IMR-90 (cell line): ENCODE results near the gene ITM2C. TPM values are rescaled to one million over a fixed set of nuclear protein-coding genes. Genes with fewer than 3 reads are reported as not detected.

ENCODE experiments used
- ATAC-seq: fragments of 200-7000 bp; cut with Tn5 transposase; 2 replicates; pipeline ENCODE4 v1.9.1; 2020; ENCODE audit warnings: low read depth, mild to moderate bottlenecking, moderate library complexity
- BruUV-seq: library from RNA; stranded (reverse); fragments of 400-500 nt; replicated peaks from 2 replicates; lab custom pipeline; 2021; lab: Mats Ljungman, UMichigan
- CTCF ChIA-PET: fragments of 300-600 bp; formaldehyde crosslinking; extraction: SDS; loops from one replicate; lab custom pipeline; 2021; ENCODE audit warnings: antibody characterized with exemption; lab: Yijun Ruan, JAX
- POLR2A ChIA-PET: fragments of 300-600 bp; sonication (Branson Sonifier 250); formaldehyde crosslinking; loops from one replicate; lab custom pipeline; 2022; ENCODE audit warnings: antibody characterized with exemption; ENCODE audit not compliant: unreplicated experiment; lab: Charles Lee
- DNase-seq: peaks from one replicate; pipeline ENCODE4 v3.0.0; 2013
- H2AFZ ChIP-seq: replicated peaks from 2 replicates; pipeline ENCODE3; 2013; ENCODE audit warnings: low read length, mild to moderate bottlenecking; ENCODE audit not compliant: poor library complexity
- H2AK5ac ChIP-seq: 2 replicates; pipeline ENCODE4 v1.6.1; 2013; ENCODE audit warnings: low read depth, low read length, inconsistent platforms
- H2AK9ac ChIP-seq: replicated peaks from 2 replicates; pipeline ENCODE3; 2013; ENCODE audit warnings: mild to moderate bottlenecking, low read depth, low read length, moderate library complexity; ENCODE audit not compliant: poor library complexity
- H2BK120ac ChIP-seq: 2 replicates; pipeline ENCODE4 v1.6.1; 2013; ENCODE audit warnings: low read depth, low read length, inconsistent platforms
- H2BK15ac ChIP-seq: 3 replicates; pipeline ENCODE4 v1.6.1; 2013; ENCODE audit warnings: low read depth, low read length, inconsistent platforms
- H2BK20ac ChIP-seq: 2 replicates; pipeline ENCODE4 v1.6.1; 2013; ENCODE audit warnings: low read depth, mild to moderate bottlenecking, inconsistent platforms, low read length, moderate library complexity
- H2BK5ac ChIP-seq: 2 replicates; pipeline ENCODE4 v1.6.1; 2013; ENCODE audit warnings: mild to moderate bottlenecking, low read depth, low read length, inconsistent platforms; ENCODE audit not compliant: poor library complexity, severe bottlenecking
- H3K14ac ChIP-seq: replicated peaks from 2 replicates; pipeline ENCODE4 v1.6.1; 2013; ENCODE audit warnings: low read depth, low read length, inconsistent platforms
- H3K18ac ChIP-seq: 2 replicates; pipeline ENCODE4 v1.6.1; 2013; ENCODE audit warnings: low read depth, low read length, control low read depth
- H3K23ac ChIP-seq: 2 replicates; pipeline ENCODE4 v1.6.1; 2013; ENCODE audit warnings: low read depth, low read length, inconsistent platforms
- H3K27ac ChIP-seq: 2 replicates; pipeline ENCODE4 v1.5.1; 2013; ENCODE audit warnings: mild to moderate bottlenecking, control low read depth, low read length; ENCODE audit not compliant: insufficient read depth
- H3K27me3 ChIP-seq: 2 replicates; pipeline ENCODE4 v1.6.1; 2013; ENCODE audit warnings: low read length; ENCODE audit not compliant: control insufficient read depth, insufficient read depth
- H3K36me3 ChIP-seq: 2 replicates; pipeline ENCODE4 v1.6.1; 2013; ENCODE audit warnings: low read length, mixed read lengths; ENCODE audit not compliant: control insufficient read depth, insufficient read depth
- H3K4ac ChIP-seq: 2 replicates; pipeline ENCODE4 v1.6.1; 2013; ENCODE audit warnings: low read depth, low read length, inconsistent platforms
- H3K4me1 ChIP-seq: 2 replicates; pipeline ENCODE4 v1.6.1; 2013; ENCODE audit warnings: low read length, mixed read lengths; ENCODE audit not compliant: control insufficient read depth, insufficient read depth
- H3K4me2 ChIP-seq: 2 replicates; pipeline ENCODE4 v1.6.1; 2013; ENCODE audit warnings: low read depth, mild to moderate bottlenecking, control low read depth, low read length, moderate library complexity
- H3K4me3 ChIP-seq: 2 replicates; pipeline ENCODE4 v1.5.1; 2013; ENCODE audit warnings: low read depth, mild to moderate bottlenecking, control low read depth, low read length, moderate library complexity; ENCODE audit not compliant: insufficient read depth
- H3K56ac ChIP-seq: 2 replicates; pipeline ENCODE4 v1.6.1; 2013; ENCODE audit warnings: low read length, inconsistent platforms; ENCODE audit not compliant: insufficient read depth; ENCODE audit errors: extremely low read depth
- H3K79me1 ChIP-seq, 2 experiments: 2 replicates each; pipeline ENCODE4 v1.6.1; 2013; ENCODE audit warnings: low read length in 2 of 2, inconsistent platforms in 1 of 2, low read depth in 1 of 2
- H3K9ac ChIP-seq: 2 replicates; pipeline ENCODE4 v1.6.1; 2013; ENCODE audit warnings: low read depth, low read length, control low read depth
- H3K9me1 ChIP-seq: 2 replicates; pipeline ENCODE4 v1.6.1; 2013; ENCODE audit warnings: low read length, inconsistent platforms; ENCODE audit not compliant: insufficient read depth
- H3K9me3 ChIP-seq: 2 replicates; pipeline ENCODE4 v1.6.1; 2013; ENCODE audit warnings: low read length; ENCODE audit not compliant: control insufficient read depth, insufficient read depth
- H4K20me1 ChIP-seq: 2 replicates; pipeline ENCODE4 v1.6.1; 2013; ENCODE audit warnings: low read length, inconsistent platforms; ENCODE audit not compliant: insufficient read depth
- H4K5ac ChIP-seq: 2 replicates; pipeline ENCODE4 v1.6.1; 2013; ENCODE audit warnings: mild to moderate bottlenecking, low read depth, low read length, control low read depth
- H4K8ac ChIP-seq, 2 experiments: 2 replicates each; pipeline ENCODE4 v1.6.1; 2013; ENCODE audit warnings: low read depth in 2 of 2, low read length in 2 of 2, control low read depth in 1 of 2, inconsistent platforms in 1 of 2
- H4K91ac ChIP-seq: 2 replicates; pipeline ENCODE4 v1.6.1; 2013; ENCODE audit warnings: low read depth, low read length, inconsistent platforms; ENCODE audit not compliant: insufficient read depth
- BHLHE40 ChIP-seq: fragments of 150-350 bp; IDR thresholded peaks from 2 replicates; pipeline ENCODE4 v1.6.1; 2016; ENCODE audit warnings: mild to moderate bottlenecking, low read depth, low read length
- CEBPB ChIP-seq: IDR thresholded peaks from 2 replicates; pipeline ENCODE4 v1.6.1; 2012; ENCODE audit warnings: low read depth, low read length, improper control_type of control experiment
- CHD1 ChIP-seq: IDR thresholded peaks from 2 replicates; pipeline ENCODE4 v1.6.1; 2012; ENCODE audit warnings: low read depth, low read length, improper control_type of control experiment
- CTCF ChIP-seq: conservative IDR thresholded peaks from 2 replicates; pipeline ENCODE4 v1.5.1; 2012; ENCODE audit warnings: mild to moderate bottlenecking, low read depth, low read length, improper control_type of control experiment
- FOS ChIP-seq: fragments of 150-350 bp; IDR thresholded peaks from 2 replicates; pipeline ENCODE4 v1.6.1; 2016; ENCODE audit warnings: low read depth, low read length
- MAZ ChIP-seq: IDR thresholded peaks from 2 replicates; pipeline ENCODE4 v1.6.1; 2012; ENCODE audit warnings: low read depth, mild to moderate bottlenecking, low read length, improper control_type of control experiment, moderate library complexity, borderline replicate concordance
- MXI1 ChIP-seq: IDR thresholded peaks from 2 replicates; pipeline ENCODE4 v1.6.1; 2012; ENCODE audit warnings: low read depth, mild to moderate bottlenecking, low read length, moderate library complexity, borderline replicate concordance
- NFE2L2 ChIP-seq: fragments of 150-350 bp; IDR thresholded peaks from 2 replicates; pipeline ENCODE4 v1.6.1; 2016; ENCODE audit warnings: low read depth, mild to moderate bottlenecking, low read length
- RAD21 ChIP-seq: IDR thresholded peaks from 2 replicates; pipeline ENCODE4 v1.6.1; 2012; ENCODE audit warnings: low read length, improper control_type of control experiment
- RCOR1 ChIP-seq: IDR thresholded peaks from 2 replicates; pipeline ENCODE4 v1.6.1; 2012; ENCODE audit warnings: mild to moderate bottlenecking, low read length, improper control_type of control experiment; ENCODE audit not compliant: insufficient replicate concordance
- RFX5 ChIP-seq: IDR thresholded peaks from 2 replicates; pipeline ENCODE4 v1.8.0; 2012; ENCODE audit warnings: low read depth, mild to moderate bottlenecking, low read length, moderate library complexity
- SMC3 ChIP-seq: fragments of 150-350 bp; IDR thresholded peaks from 2 replicates; pipeline ENCODE4 v1.6.1; 2016; ENCODE audit warnings: low read depth, mild to moderate bottlenecking, antibody characterized with exemption, low read length, moderate library complexity
- USF2 ChIP-seq: fragments of 150-350 bp; IDR thresholded peaks from 2 replicates; pipeline ENCODE4 v1.6.1; 2017; ENCODE audit warnings: mild to moderate bottlenecking, antibody characterized with exemption, low read length, low read depth
- WGBS, 2 experiments: methylation state at CpG; one replicate each; pipeline versions ENCODE4 v1.1.5 to v1.1.7; 2013; ENCODE audit warnings: missing lambda C conversion rate in 2 of 2; ENCODE audit not compliant: insufficient read length in 1 of 2; ENCODE audit errors: extremely low coverage in 2 of 2; 5-methylcytosine and 5-hydroxymethylcytosine counted together
- dilution Hi-C: fragments of 300-500 bp; cut with HindIII; formaldehyde crosslinking; loops from one replicate; pipeline ENCODE4 v1.14.3; 2018; ENCODE audit warnings: low sequenced_read_pairs; ENCODE audit not compliant: unreplicated experiment
- in situ Hi-C: fragments of 300-500 bp; cut with MboI; formaldehyde crosslinking; loops from 3 replicates; pipeline ENCODE4 v1.14.3; 2019; ENCODE audit warnings: low sequenced_read_pairs, inconsistent platforms, mixed read lengths
- intact Hi-C: fragments of 100-400 bp; cut with micrococcal nuclease; formaldehyde crosslinking; loops from 2 replicates; pipeline ENCODE4 v1.10.0; 2022
- polyA plus RNA-seq, 3 experiments: library from polyadenylated mRNA; depleted of rRNA; stranded (reverse); fragments of >200 nt; gene quantifications; 2 replicates each; pipeline ENCODE4 v1.2.3, GENCODE V29; 2012; ENCODE audit warnings: low replicate concordance in 1 of 3
- total RNA-seq: library from RNA; depleted of rRNA; stranded (reverse); fragments of >200 nt; gene quantifications from 2 replicates; pipeline ENCODE4 v1.2.3, GENCODE V29; 2012
- TF ChIP-seq, protein P1 (sequence below): fragments of 150-350 bp; IDR thresholded peaks from 2 replicates; pipeline ENCODE4 v1.6.1; 2016; ENCODE audit warnings: low read depth, mild to moderate bottlenecking, low read length, moderate library complexity, borderline replicate concordance

ITM2C gene
- total and polyA plus RNA-seq, 2 of the 4 experiments (the other 2 are of a cell fraction): 46.8 to 274 TPM

GRCh38 chr2:230925879-230926765, 61.4 kb downstream of the ITM2C start:
- H2BK120ac ChIP-seq: no peak overlapping the region
- TF ChIP-seq RCOR1: no peak
- no peak for TF ChIP-seq NFE2L2
- no peak for TF ChIP-seq USF2
- TF ChIP-seq, protein P1, sequence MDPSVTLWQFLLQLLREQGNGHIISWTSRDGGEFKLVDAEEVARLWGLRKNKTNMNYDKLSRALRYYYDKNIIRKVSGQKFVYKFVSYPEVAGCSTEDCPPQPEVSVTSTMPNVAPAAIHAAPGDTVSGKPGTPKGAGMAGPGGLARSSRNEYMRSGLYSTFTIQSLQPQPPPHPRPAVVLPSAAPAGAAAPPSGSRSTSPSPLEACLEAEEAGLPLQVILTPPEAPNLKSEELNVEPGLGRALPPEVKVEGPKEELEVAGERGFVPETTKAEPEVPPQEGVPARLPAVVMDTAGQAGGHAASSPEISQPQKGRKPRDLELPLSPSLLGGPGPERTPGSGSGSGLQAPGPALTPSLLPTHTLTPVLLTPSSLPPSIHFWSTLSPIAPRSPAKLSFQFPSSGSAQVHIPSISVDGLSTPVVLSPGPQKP: no peak
- no peak for TF ChIP-seq MAZ
- no peak for TF ChIP-seq BHLHE40
- no peak for TF ChIP-seq MXI1
- TF ChIP-seq RAD21: no peak
- no peak for TF ChIP-seq FOS
- TF ChIP-seq CEBPB: no peak
- no peak for TF ChIP-seq RFX5
- TF ChIP-seq SMC3: no peak
- no peak for TF ChIP-seq CHD1
- no peak for TF ChIP-seq CTCF

More at GRCh38 chr2:230925879-230926765, 61.4 kb downstream of the ITM2C start:
- no peak overlapping the region for H3K9ac ChIP-seq
- dilution Hi-C loops: no loop called here
- H3K27me3 ChIP-seq: peaks cover 41% of the 10 kb centered on the region
- no peak overlapping the region for H2AFZ ChIP-seq
- no peak overlapping the region for H4K91ac ChIP-seq
- no peak for ATAC-seq
- intact Hi-C loops: no loop called here
- no peak overlapping the region for H3K23ac ChIP-seq
- H3K27ac ChIP-seq: no peak overlapping the region
- ChIA-PET CTCF (no interaction called here), POLR2A (no interaction called here)
- no peaks in the 10 kb centered on the region for H4K20me1 ChIP-seq
- DNase-seq: no peak
- H4K8ac ChIP-seq: no peak overlapping the region
- H3K14ac ChIP-seq: no peak overlapping the region
- H4K5ac ChIP-seq: no peak overlapping the region
- no peaks in the 10 kb centered on the region for H3K4me1 ChIP-seq
- H3K4ac ChIP-seq: no peak overlapping the region
- no peak overlapping the region for H3K56ac ChIP-seq
- BruUV-seq: no TSS peak
- in situ Hi-C loops: no loop called here
- peak overlapping the region; percentile 63 for H2AK9ac ChIP-seq
- H3K18ac ChIP-seq: no peak overlapping the region
- H3K9me1 ChIP-seq: no peaks in the 10 kb centered on the region
- no peak overlapping the region for H2AK5ac ChIP-seq
- no peaks in the 10 kb centered on the region for H3K36me3 ChIP-seq
- H3K79me1 ChIP-seq: no peaks in the 10 kb centered on the region
- H3K4me3 ChIP-seq: no peak overlapping the region
- no peak overlapping the region for H3K4me2 ChIP-seq
- no peak overlapping the region for H2BK5ac ChIP-seq
- 57% methylated on average over 3 of the region's 11 CpGs; no CpG with 5 or more reads in 1 of the 2 experiments for WGBS, 2 experiments
- H3K9me3 ChIP-seq: no peaks in the 10 kb centered on the region
- H2BK15ac ChIP-seq: no peak overlapping the region
- H2BK20ac ChIP-seq: no peak overlapping the region
